ENCODE results near the gene RPS6KA5.

DNA sequence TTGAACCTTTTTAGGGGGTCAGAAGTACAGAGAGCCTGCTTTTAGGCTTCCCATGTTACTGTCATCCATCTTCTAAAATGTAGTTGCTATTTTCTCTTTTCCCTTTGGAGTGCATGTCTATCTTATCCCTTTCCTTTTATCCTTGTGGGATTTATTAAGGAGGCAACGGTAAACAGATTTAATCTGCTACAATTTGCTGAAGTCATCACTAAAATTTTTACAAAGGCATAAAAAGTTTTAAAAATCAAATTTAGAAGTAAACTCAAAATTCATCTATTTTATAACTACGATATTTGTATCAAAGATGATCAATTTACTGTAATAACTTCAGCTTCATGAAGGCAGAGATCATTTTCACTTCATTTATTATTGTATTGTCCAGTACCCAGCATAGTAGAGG lies 118.7 kb downstream of the RPS6KA5 start:
- TF ChIP-seq POLR2A (IDR thresholded peaks at IDR 0.05) (no peak), EP300 (IDR thresholded peaks at IDR 0.05) (no peak), POLR2AphosphoS5 (IDR thresholded peaks at IDR 0.05) (no peak)
- TF ChIP-seq, protein P1, sequence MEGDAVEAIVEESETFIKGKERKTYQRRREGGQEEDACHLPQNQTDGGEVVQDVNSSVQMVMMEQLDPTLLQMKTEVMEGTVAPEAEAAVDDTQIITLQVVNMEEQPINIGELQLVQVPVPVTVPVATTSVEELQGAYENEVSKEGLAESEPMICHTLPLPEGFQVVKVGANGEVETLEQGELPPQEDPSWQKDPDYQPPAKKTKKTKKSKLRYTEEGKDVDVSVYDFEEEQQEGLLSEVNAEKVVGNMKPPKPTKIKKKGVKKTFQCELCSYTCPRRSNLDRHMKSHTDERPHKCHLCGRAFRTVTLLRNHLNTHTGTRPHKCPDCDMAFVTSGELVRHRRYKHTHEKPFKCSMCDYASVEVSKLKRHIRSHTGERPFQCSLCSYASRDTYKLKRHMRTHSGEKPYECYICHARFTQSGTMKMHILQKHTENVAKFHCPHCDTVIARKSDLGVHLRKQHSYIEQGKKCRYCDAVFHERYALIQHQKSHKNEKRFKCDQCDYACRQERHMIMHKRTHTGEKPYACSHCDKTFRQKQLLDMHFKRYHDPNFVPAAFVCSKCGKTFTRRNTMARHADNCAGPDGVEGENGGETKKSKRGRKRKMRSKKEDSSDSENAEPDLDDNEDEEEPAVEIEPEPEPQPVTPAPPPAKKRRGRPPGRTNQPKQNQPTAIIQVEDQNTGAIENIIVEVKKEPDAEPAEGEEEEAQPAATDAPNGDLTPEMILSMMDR (IDR thresholded peaks at IDR 0.05): no peak

All from gastroesophageal sphincter (tissue), 3 donors.